ENCODE data around the gene IFNAR1.

DNA sequence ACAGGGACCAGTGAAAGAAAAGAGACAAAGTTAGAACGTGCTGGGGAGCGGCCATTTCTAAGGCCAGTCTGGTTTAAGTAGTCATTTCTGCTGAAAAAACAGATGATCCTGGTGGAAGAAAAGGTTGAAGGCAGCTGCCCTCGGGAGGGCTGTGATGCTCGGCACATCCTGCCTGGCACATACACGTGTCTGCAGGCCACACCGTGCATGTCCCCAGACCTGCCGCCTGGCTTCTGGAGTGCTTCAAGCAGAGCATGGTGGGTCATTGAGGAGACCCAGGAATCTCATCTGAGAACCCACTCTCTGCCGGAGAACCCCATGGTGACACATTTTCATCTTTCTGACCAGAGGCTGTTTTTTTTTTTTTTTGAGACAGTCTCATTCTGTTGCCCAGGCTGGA is 32.4 kb downstream of the IFNAR1 start:
- TF ChIP-seq KLF1 (tag; IDR thresholded peaks at IDR 0.05): no peak
- no peak for TF ChIP-seq IRF1 (CRISPR knock-in tag; IDR thresholded peaks at IDR 0.05; ENCODE audit: borderline replicate concordance)
- no peak for TF ChIP-seq ZNF143 (CRISPR knock-in tag; IDR thresholded peaks at IDR 0.05)
- no peak for TF ChIP-seq ZNF274 (IDR thresholded peaks at IDR 0.05; ENCODE audit: borderline replicate concordance, low read depth, low read length)
- no peak for TF ChIP-seq HCFC1 (IDR thresholded peaks at IDR 0.05; ENCODE audit: low read depth, low read length)
